Keratinocyte (primary cell): Measurements from ENCODE around the gene GRM7. TPM values are rescaled to one million over a fixed set of nuclear protein-coding genes. Genes with fewer than 3 reads are reported as not detected.
"Not testable (repeated sequence)": the region's sequence is repeated elsewhere in the genome, so short reads cannot be mapped to it uniquely, and the experiment has no call there.

Experiments
- DNase-seq: peaks from one replicate; pipeline ENCODE4 v3.0.0-alpha.2; 2011; ENCODE audit warnings: low read depth, missing footprints, low spot score
- FAIRE-seq: peaks from 2 replicates; lab custom pipeline; 2011; peaks lifted over from hg19 to GRCh38; lab: Jason Lieb, UNC
- H2AFZ ChIP-seq: 2 replicates; pipeline ENCODE4 v1.6.0; 2012; ENCODE audit warnings: low read length, control low read depth, inconsistent platforms; ENCODE audit not compliant: control insufficient read depth
- H3K27ac ChIP-seq: 2 replicates; pipeline ENCODE4 v1.5.1; 2011; ENCODE audit warnings: low read length; ENCODE audit not compliant: control insufficient read depth, insufficient read depth
- H3K27me3 ChIP-seq: 3 replicates; pipeline ENCODE4 v1.6.0; 2011; ENCODE audit warnings: low read length; ENCODE audit not compliant: control insufficient read depth, insufficient read depth; ENCODE audit errors: extremely low read depth
- H3K36me3 ChIP-seq, 2 experiments: 2 replicates in 1 of 2; 3 replicates in 1 of 2; pipeline ENCODE4 v1.5.1; 2011; ENCODE audit warnings: low read length in 2 of 2, mild to moderate bottlenecking in 1 of 2; ENCODE audit not compliant: control insufficient read depth in 2 of 2, insufficient read depth in 2 of 2; ENCODE audit errors: extremely low read depth in 1 of 2
- H3K4me1 ChIP-seq: 3 replicates; pipeline ENCODE4 v1.5.1; 2011; ENCODE audit warnings: low read length; ENCODE audit not compliant: control insufficient read depth, insufficient read depth; ENCODE audit errors: extremely low read depth
- H3K4me2 ChIP-seq: 3 replicates; pipeline ENCODE4 v1.6.0; 2011; ENCODE audit warnings: low read depth, low read length; ENCODE audit not compliant: control insufficient read depth, insufficient read depth; ENCODE audit errors: extremely low read depth
- H3K4me3 ChIP-seq, 3 experiments: fragments of 200-600 bp in 1 of 3; sonication (generic) in 1 of 3; 2 replicates in 2 of 3; 3 replicates in 1 of 3; pipeline ENCODE4 v1.5.1; 2011 to 2016; ENCODE audit warnings: low read length in 3 of 3, mild to moderate bottlenecking in 3 of 3, control low read depth in 2 of 3, inconsistent platforms in 1 of 3, low read depth in 1 of 3, mixed read lengths in 1 of 3, mixed run types in 1 of 3, moderate library complexity in 1 of 3; ENCODE audit not compliant: control insufficient read depth in 2 of 3, insufficient read depth in 2 of 3; ENCODE audit errors: extremely low read depth in 1 of 3
- H3K79me2 ChIP-seq: 2 replicates; pipeline ENCODE4 v1.6.0; 2012; ENCODE audit warnings: low read length; ENCODE audit not compliant: control insufficient read depth, insufficient read depth
- H3K9ac ChIP-seq: 3 replicates; pipeline ENCODE4 v1.6.0; 2011; ENCODE audit warnings: low read length; ENCODE audit not compliant: control insufficient read depth, insufficient read depth; ENCODE audit errors: extremely low read depth
- H3K9me1 ChIP-seq: 3 replicates; pipeline ENCODE4 v1.6.0; 2011; ENCODE audit warnings: low read length; ENCODE audit not compliant: control insufficient read depth, insufficient read depth; ENCODE audit errors: extremely low read depth
- H3K9me3 ChIP-seq: 2 replicates; pipeline ENCODE4 v1.5.1; 2012; ENCODE audit warnings: low read depth, low read length; ENCODE audit not compliant: control insufficient read depth
- H4K20me1 ChIP-seq: 3 replicates; pipeline ENCODE4 v1.6.0; 2011; ENCODE audit warnings: low read length; ENCODE audit not compliant: control insufficient read depth, insufficient read depth; ENCODE audit errors: extremely low read depth
- EZH2 ChIP-seq: IDR thresholded peaks from one replicate; pipeline ENCODE4 v1.6.1; 2012; ENCODE audit warnings: inconsistent platforms, mild to moderate bottlenecking, low read length, moderate library complexity
- dilution Hi-C: fragments of 300-500 bp; cut with MboI; formaldehyde crosslinking; loops from one replicate; pipeline ENCODE4 v1.7.0; 2020; ENCODE audit warnings: low sequenced_read_pairs; ENCODE audit not compliant: extremely low pct_ligation_motif_present
- polyA plus RNA-seq, 5 experiments: library from polyadenylated mRNA; depleted of rRNA in 3 of 5; stranded (reverse) in 3 of 5; stranded (forward) in 1 of 5; unstranded in 1 of 5; fragments of >200 nt; gene quantifications; 1 replicate in 1 of 5; 2 replicates in 3 of 5; 3 replicates in 1 of 5; pipeline versions ENCODE4 v1.2.1 to v1.2.3, GENCODE V29; 2011 to 2012; ENCODE audit warnings: missing spikeins in 2 of 5, low read depth in 1 of 5, low replicate concordance in 1 of 5
- TF ChIP-seq, protein P1 (sequence below), 3 experiments: IDR thresholded peaks in 1 of 3; conservative IDR thresholded peaks in 1 of 3; optimal IDR thresholded peaks in 1 of 3; 2 replicates in 2 of 3; 3 replicates in 1 of 3; pipeline versions ENCODE3 to v1.5.1; 2011; ENCODE audit warnings: low read length in 3 of 3, mild to moderate bottlenecking in 3 of 3, moderate library complexity in 2 of 3, control low read depth in 1 of 3, inconsistent platforms in 1 of 3; ENCODE audit not compliant: insufficient read depth in 2 of 3; ENCODE audit errors: extremely low read depth in 1 of 3

Gene GRM7
- polyA plus RNA-seq, 1 donor (not counting 4 experiments of a cell fraction or from before 2014, with no cell fraction given) = not detected

- H4K20me1 ChIP-seq, dilution Hi-C loops, H3K36me3 ChIP-seq, H3K4me2 ChIP-seq, H3K79me2 ChIP-seq, H2AFZ ChIP-seq, H3K4me3 ChIP-seq, DNase-seq, H3K27ac ChIP-seq, H3K4me1 ChIP-seq, FAIRE-seq, H3K27me3 ChIP-seq, H3K9ac ChIP-seq, H3K9me3 ChIP-seq, H3K9me1 ChIP-seq: not testable (repeated sequence)
- TF ChIP-seq, protein P1, sequence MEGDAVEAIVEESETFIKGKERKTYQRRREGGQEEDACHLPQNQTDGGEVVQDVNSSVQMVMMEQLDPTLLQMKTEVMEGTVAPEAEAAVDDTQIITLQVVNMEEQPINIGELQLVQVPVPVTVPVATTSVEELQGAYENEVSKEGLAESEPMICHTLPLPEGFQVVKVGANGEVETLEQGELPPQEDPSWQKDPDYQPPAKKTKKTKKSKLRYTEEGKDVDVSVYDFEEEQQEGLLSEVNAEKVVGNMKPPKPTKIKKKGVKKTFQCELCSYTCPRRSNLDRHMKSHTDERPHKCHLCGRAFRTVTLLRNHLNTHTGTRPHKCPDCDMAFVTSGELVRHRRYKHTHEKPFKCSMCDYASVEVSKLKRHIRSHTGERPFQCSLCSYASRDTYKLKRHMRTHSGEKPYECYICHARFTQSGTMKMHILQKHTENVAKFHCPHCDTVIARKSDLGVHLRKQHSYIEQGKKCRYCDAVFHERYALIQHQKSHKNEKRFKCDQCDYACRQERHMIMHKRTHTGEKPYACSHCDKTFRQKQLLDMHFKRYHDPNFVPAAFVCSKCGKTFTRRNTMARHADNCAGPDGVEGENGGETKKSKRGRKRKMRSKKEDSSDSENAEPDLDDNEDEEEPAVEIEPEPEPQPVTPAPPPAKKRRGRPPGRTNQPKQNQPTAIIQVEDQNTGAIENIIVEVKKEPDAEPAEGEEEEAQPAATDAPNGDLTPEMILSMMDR (optimal IDR thresholded peaks at IDR 0.05 in 1 of 3, IDR thresholded peaks at IDR 0.05 in 1 of 3, conservative IDR thresholded peaks at IDR 0.05 in 1 of 3; ENCODE audit: extremely low read depth in 1 of 3, insufficient read depth in 2 of 3, low read length in 3 of 3) = peak in 1 of 3 experiments; percentile 7
Measured at GRCh38 chr3:6935418-6935817, 74.5 kb downstream of the GRM7 start.

DNA sequence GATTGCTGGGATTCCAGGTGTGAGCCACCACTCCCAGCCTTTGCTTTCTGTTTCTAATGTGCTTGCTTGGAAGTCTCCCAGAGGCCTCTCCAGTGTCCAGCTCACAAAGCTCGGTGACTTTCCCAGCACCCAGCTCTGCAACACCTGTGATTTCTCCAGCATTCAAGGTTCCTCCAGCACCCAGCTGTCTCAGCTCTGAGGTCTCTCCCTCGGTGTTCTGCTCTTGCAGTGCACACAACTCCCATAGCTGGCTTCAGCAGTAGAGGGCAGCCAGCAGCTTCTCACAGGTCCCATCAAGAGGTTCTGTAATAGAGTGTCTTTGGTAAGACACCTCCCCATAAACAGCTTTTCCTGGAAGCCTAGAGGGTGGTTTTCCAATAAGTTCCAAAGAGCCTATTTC, 75.1 kb downstream of the GRM7 start:
- H3K27ac ChIP-seq = no peak overlapping the region
- no peak overlapping the region for H2AFZ ChIP-seq
- no peaks in the 10 kb centered on the region for H3K27me3 ChIP-seq
- H3K9me1 ChIP-seq = no peaks in the 10 kb centered on the region
- H3K4me3 ChIP-seq = no peak overlapping the region
- H4K20me1 ChIP-seq = no peaks in the 10 kb centered on the region
- TF ChIP-seq, protein P1 (optimal IDR thresholded peaks at IDR 0.05 in 1 of 3, IDR thresholded peaks at IDR 0.05 in 1 of 3, conservative IDR thresholded peaks at IDR 0.05 in 1 of 3; ENCODE audit: extremely low read depth in 1 of 3, insufficient read depth in 2 of 3, low read length in 3 of 3) = no peak
- no peak for TF ChIP-seq EZH2
- H3K4me2 ChIP-seq = no peak overlapping the region
- no peaks in the 10 kb centered on the region for H3K79me2 ChIP-seq
- DNase-seq = no peak
- dilution Hi-C loops = no loop called here
- no peaks in the 10 kb centered on the region for H3K9me3 ChIP-seq
- no peaks in the 10 kb centered on the region for H3K36me3 ChIP-seq
- H3K4me1 ChIP-seq = no peaks in the 10 kb centered on the region
- no peak for FAIRE-seq
- no peak overlapping the region for H3K9ac ChIP-seq
